ENCODE results near the gene MAPK11. TPM values are rescaled to one million over a fixed set of nuclear protein-coding genes. Genes with fewer than 3 reads are reported as not detected.

MAPK11 gene
- total and polyA plus RNA-seq, 7 donors, result 0.23 to 7.3 (median 2.9) TPM

DNA sequence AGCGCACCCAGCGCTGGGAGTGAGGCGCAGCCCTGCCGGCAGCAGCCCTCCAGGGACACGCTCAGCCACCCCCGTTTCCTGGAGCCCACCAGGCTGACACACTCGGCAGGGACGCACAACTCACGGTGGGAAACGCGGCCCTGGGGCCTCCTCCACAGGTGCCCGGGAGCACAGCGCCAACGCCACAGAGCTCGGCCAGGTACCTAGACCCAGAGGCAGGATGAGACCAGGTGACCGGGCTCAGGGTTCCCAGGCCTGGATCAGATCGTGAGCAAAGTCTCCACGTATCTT lies 43.4 kb downstream of the MAPK11 start:
- H3K27ac ChIP-seq, result no peak overlapping the region
- intact Hi-C loops (cut with DNase I), result no loop called here
- H3K36me3 ChIP-seq, result peaks cover 39 to 79% (median 58%) of the 10 kb centered on the region in 4 donors
- no peak overlapping the region for H3K4me3 ChIP-seq
- no peak for DNase-seq
- H3K9me3 ChIP-seq, result no peaks in the 10 kb centered on the region
- WGBS, 2 donors, result 88 to 95% methylated on average over 18 of the region's 18 CpGs
- no peaks in the 10 kb centered on the region for H3K27me3 ChIP-seq
- H3K4me1 ChIP-seq, result no peaks in the 10 kb centered on the region
- no peak for TF ChIP-seq POLR2AphosphoS5 (IDR thresholded peaks at IDR 0.05)

- Histone ChIP-seq H3K27me3 (no peaks in the 10 kb centered on the region), H3K27ac (no peak overlapping the region), H3K36me3 (peaks cover 44 to 83% (median 64%) of the 10 kb centered on the region in 4 donors), H3K4me3 (no peak overlapping the region), H3K4me1 (no peaks in the 10 kb centered on the region), H3K9me3 (no peaks in the 10 kb centered on the region)
- TF ChIP-seq POLR2A (IDR thresholded peaks at IDR 0.05) (no peak), EP300 (IDR thresholded peaks at IDR 0.05) (no peak), POLR2AphosphoS5 (IDR thresholded peaks at IDR 0.05) (no peak)
- TF ChIP-seq, protein P1, sequence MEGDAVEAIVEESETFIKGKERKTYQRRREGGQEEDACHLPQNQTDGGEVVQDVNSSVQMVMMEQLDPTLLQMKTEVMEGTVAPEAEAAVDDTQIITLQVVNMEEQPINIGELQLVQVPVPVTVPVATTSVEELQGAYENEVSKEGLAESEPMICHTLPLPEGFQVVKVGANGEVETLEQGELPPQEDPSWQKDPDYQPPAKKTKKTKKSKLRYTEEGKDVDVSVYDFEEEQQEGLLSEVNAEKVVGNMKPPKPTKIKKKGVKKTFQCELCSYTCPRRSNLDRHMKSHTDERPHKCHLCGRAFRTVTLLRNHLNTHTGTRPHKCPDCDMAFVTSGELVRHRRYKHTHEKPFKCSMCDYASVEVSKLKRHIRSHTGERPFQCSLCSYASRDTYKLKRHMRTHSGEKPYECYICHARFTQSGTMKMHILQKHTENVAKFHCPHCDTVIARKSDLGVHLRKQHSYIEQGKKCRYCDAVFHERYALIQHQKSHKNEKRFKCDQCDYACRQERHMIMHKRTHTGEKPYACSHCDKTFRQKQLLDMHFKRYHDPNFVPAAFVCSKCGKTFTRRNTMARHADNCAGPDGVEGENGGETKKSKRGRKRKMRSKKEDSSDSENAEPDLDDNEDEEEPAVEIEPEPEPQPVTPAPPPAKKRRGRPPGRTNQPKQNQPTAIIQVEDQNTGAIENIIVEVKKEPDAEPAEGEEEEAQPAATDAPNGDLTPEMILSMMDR (IDR thresholded peaks at IDR 0.05), result no peak
- WGBS, 2 donors, result 91 to 92% methylated on average over 31 of the region's 31 CpGs
- intact Hi-C loops (cut with DNase I), result no loop called here
- DNase-seq, result peak; percentile 57
Observed at GRCh38 chr22:50226063-50226874, 43.9 kb downstream of the MAPK11 start.

GRCh38 chr22:50225200-50225969 lies 44.8 kb downstream of the MAPK11 start:
- H3K9me3 ChIP-seq, result no peaks in the 10 kb centered on the region
- no peak for TF ChIP-seq EP300 (IDR thresholded peaks at IDR 0.05)
- no peak for TF ChIP-seq POLR2AphosphoS5 (IDR thresholded peaks at IDR 0.05)
- H3K27ac ChIP-seq, result no peak overlapping the region
- peaks cover 53 to 92% (median 72%) of the 10 kb centered on the region in 4 donors for H3K36me3 ChIP-seq
- WGBS, 2 donors, result 72 to 83% methylated on average over 24 of the region's 24 CpGs
- H3K27me3 ChIP-seq, result no peaks in the 10 kb centered on the region
- peak; percentile 62 for DNase-seq
- no peak overlapping the region for H3K4me3 ChIP-seq
- H3K4me1 ChIP-seq, result no peaks in the 10 kb centered on the region
- intact Hi-C loops (cut with DNase I), result no loop called here

GRCh38 chr22:50224071-50224470 lies 46.1 kb downstream of the MAPK11 start:
- 93 to 95% methylated on average over 16 of the region's 16 CpGs for WGBS, 2 donors
- TF ChIP-seq POLR2AphosphoS5 (IDR thresholded peaks at IDR 0.05) (no peak), POLR2A (IDR thresholded peaks at IDR 0.05) (no peak), EP300 (IDR thresholded peaks at IDR 0.05) (no peak)
- TF ChIP-seq, protein P1 (IDR thresholded peaks at IDR 0.05), result no peak
- intact Hi-C loops (cut with DNase I), result no loop called here
- H3K36me3 ChIP-seq, result peaks cover 55 to 90% (median 70%) of the 10 kb centered on the region in 4 donors
- no peak overlapping the region for H3K4me3 ChIP-seq
- H3K9me3 ChIP-seq, result no peaks in the 10 kb centered on the region
- no peak overlapping the region for H3K27ac ChIP-seq
- DNase-seq, result no peak
- H3K4me1 ChIP-seq, result peaks cover 0 to 13% (median 8%) of the 10 kb centered on the region in 4 donors
- no peaks in the 10 kb centered on the region for H3K27me3 ChIP-seq

DNA sequence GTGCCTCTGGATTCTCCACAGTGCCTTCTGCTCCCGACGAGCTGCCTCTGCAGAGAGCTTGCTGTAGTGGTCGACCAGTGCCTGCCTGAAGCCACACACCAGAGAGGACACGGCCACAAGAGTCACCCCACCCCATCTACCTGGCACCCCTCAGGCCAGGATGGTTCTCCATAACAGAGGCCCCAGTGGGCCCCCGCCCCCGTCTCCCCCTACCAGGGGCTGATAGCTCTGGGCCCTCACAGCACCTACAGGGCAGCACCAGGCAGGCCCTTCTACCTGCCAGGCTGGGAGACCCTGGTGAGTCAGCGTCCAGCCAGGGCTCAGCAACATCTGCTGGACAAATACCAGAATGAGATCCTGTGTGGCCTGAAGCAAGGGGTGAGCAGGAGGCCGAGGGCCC lies 47.7 kb downstream of the MAPK11 start:
- 93 to 95% methylated on average over 8 of the region's 8 CpGs for WGBS, 2 donors
- H3K9me3 ChIP-seq, result no peaks in the 10 kb centered on the region
- H3K36me3 ChIP-seq, result peaks cover 54 to 89% (median 77%) of the 10 kb centered on the region in 4 donors
- DNase-seq, result peak; percentile 59
- intact Hi-C loops (cut with DNase I), result no loop called here
- no peak for TF ChIP-seq POLR2A (IDR thresholded peaks at IDR 0.05)
- TF ChIP-seq POLR2AphosphoS5 (IDR thresholded peaks at IDR 0.05), result no peak
- TF ChIP-seq, protein P1 (IDR thresholded peaks at IDR 0.05), result no peak
- no peak for TF ChIP-seq EP300 (IDR thresholded peaks at IDR 0.05)
- peaks cover 0 to 14% (median 8%) of the 10 kb centered on the region in 4 donors for H3K4me1 ChIP-seq
- H3K4me3 ChIP-seq, result no peak overlapping the region
- no peak overlapping the region for H3K27ac ChIP-seq
- no peaks in the 10 kb centered on the region for H3K27me3 ChIP-seq

Measured in sigmoid colon (tissue), 7 donors.